ENCODE measurements around the gene MPL.

Gene MPL

GRCh38 chr1:43302201-43302600 is 35.4 kb upstream of the MPL start:
- H3K4me3 Mint-ChIP-seq = no peak overlapping the region
- no peak overlapping the region for H3K27ac Mint-ChIP-seq (ENCODE audit: low read depth)
- no peaks in the 10 kb centered on the region for H3K36me3 Mint-ChIP-seq (ENCODE audit: insufficient read depth)
- DNase-seq (ENCODE audit: low spot score in 2 of 2) (no peak), ATAC-seq (replicated peaks; ENCODE audit: extremely low read depth, poor library complexity, severe bottlenecking) (no peak)
- H3K4me1 Mint-ChIP-seq = no peaks in the 10 kb centered on the region
- peaks cover 35% of the 10 kb centered on the region for H3K27me3 Mint-ChIP-seq
- H3K9me3 Mint-ChIP-seq = no peaks in the 10 kb centered on the region

- Mint-ChIP-seq H3K27ac (ENCODE audit: low read depth) (no peak overlapping the region), H3K4me3 (no peak overlapping the region), H3K4me1 (no peaks in the 10 kb centered on the region), H3K36me3 (ENCODE audit: insufficient read depth) (peaks cover 1% of the 10 kb centered on the region), H3K27me3 (peaks cover 42% of the 10 kb centered on the region), H3K9me3 (no peaks in the 10 kb centered on the region)
- ATAC-seq (replicated peaks; ENCODE audit: extremely low read depth, poor library complexity, severe bottlenecking) = no peak
- DNase-seq (ENCODE audit: low spot score in 2 of 2) = no peak
These were observed 34.7 kb upstream of the MPL start for GRCh38 chr1:43302721-43303470.

GRCh38 chr1:43303471-43304313 is 33.9 kb upstream of the MPL start:
- no peak overlapping the region for H3K4me3 Mint-ChIP-seq

GRCh38 chr1:43304314-43304681 is 33.3 kb upstream of the MPL start:
- H3K9me3 Mint-ChIP-seq = no peaks in the 10 kb centered on the region
- H3K27me3 Mint-ChIP-seq = peaks cover 52% of the 10 kb centered on the region

More at GRCh38 chr1:43303471-43304313, 33.9 kb upstream of the MPL start:
- H3K27me3 Mint-ChIP-seq = peaks cover 50% of the 10 kb centered on the region
- H3K9me3 Mint-ChIP-seq = no peaks in the 10 kb centered on the region
- no peak for ATAC-seq (replicated peaks; ENCODE audit: extremely low read depth, poor library complexity, severe bottlenecking)
- H3K4me1 Mint-ChIP-seq = no peaks in the 10 kb centered on the region
- no peak overlapping the region for H3K27ac Mint-ChIP-seq (ENCODE audit: low read depth)
- DNase-seq (ENCODE audit: low spot score in 2 of 2) = no peak
- peaks cover 3% of the 10 kb centered on the region for H3K36me3 Mint-ChIP-seq (ENCODE audit: insufficient read depth)

GRCh38 chr1:43304771-43305300 is 32.8 kb upstream of the MPL start:
- no peak overlapping the region for H3K27ac Mint-ChIP-seq (ENCODE audit: low read depth)
- no peak overlapping the region for H3K4me3 Mint-ChIP-seq
- no peaks in the 10 kb centered on the region for H3K9me3 Mint-ChIP-seq
- peaks cover 52% of the 10 kb centered on the region for H3K27me3 Mint-ChIP-seq
- DNase-seq (ENCODE audit: low spot score in 2 of 2) (no peak), ATAC-seq (replicated peaks; ENCODE audit: extremely low read depth, poor library complexity, severe bottlenecking) (no peak)
- H3K36me3 Mint-ChIP-seq (ENCODE audit: insufficient read depth) = peaks cover 3% of the 10 kb centered on the region
- no peaks in the 10 kb centered on the region for H3K4me1 Mint-ChIP-seq

More at GRCh38 chr1:43304314-43304681, 33.3 kb upstream of the MPL start:
- DNase-seq (ENCODE audit: low spot score in 2 of 2) = no peak
- peaks cover 3% of the 10 kb centered on the region for H3K36me3 Mint-ChIP-seq (ENCODE audit: insufficient read depth)
- H3K4me3 Mint-ChIP-seq = no peak overlapping the region
- ATAC-seq (replicated peaks; ENCODE audit: extremely low read depth, poor library complexity, severe bottlenecking) = no peak
- H3K4me1 Mint-ChIP-seq = no peaks in the 10 kb centered on the region
- H3K27ac Mint-ChIP-seq (ENCODE audit: low read depth) = no peak overlapping the region

DNA sequence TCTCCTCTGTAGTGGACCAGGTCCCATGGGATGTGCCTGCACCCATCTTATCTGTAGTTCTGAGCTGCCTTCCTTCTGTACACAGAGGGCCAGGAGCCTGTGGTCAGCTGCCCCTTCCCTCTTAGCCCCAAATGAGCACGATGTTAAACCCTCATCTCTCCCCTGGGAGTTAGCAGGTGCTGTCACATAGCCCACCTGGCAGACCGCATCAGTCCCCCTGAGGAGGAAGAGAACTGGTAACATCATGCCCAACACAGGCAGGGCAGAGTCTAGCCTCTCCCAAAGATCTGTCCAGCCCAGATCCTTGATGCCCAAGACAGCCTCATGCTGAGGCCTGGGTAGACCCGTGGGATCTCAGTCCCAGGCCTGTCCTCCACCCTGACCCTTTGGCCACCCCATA is 32.2 kb upstream of the MPL start:
- Mint-ChIP-seq H3K36me3 (ENCODE audit: insufficient read depth) (peaks cover 3% of the 10 kb centered on the region), H3K27me3 (peaks cover 52% of the 10 kb centered on the region), H3K9me3 (no peaks in the 10 kb centered on the region), H3K27ac (ENCODE audit: low read depth) (no peak overlapping the region), H3K4me3 (no peak overlapping the region), H3K4me1 (no peaks in the 10 kb centered on the region)
- ATAC-seq (replicated peaks; ENCODE audit: extremely low read depth, poor library complexity, severe bottlenecking) = no peak
- DNase-seq (ENCODE audit: low spot score in 2 of 2) = no peak

GRCh38 chr1:43305926-43306687 is 31.5 kb upstream of the MPL start:
- Mint-ChIP-seq H3K4me3 (no peak overlapping the region), H3K27me3 (peaks cover 52% of the 10 kb centered on the region), H3K9me3 (no peaks in the 10 kb centered on the region), H3K4me1 (no peaks in the 10 kb centered on the region), H3K27ac (ENCODE audit: low read depth) (no peak overlapping the region), H3K36me3 (ENCODE audit: insufficient read depth) (peaks cover 3% of the 10 kb centered on the region)
- no peak for DNase-seq (ENCODE audit: low spot score in 2 of 2)
- no peak for ATAC-seq (replicated peaks; ENCODE audit: extremely low read depth, poor library complexity, severe bottlenecking)

DNA sequence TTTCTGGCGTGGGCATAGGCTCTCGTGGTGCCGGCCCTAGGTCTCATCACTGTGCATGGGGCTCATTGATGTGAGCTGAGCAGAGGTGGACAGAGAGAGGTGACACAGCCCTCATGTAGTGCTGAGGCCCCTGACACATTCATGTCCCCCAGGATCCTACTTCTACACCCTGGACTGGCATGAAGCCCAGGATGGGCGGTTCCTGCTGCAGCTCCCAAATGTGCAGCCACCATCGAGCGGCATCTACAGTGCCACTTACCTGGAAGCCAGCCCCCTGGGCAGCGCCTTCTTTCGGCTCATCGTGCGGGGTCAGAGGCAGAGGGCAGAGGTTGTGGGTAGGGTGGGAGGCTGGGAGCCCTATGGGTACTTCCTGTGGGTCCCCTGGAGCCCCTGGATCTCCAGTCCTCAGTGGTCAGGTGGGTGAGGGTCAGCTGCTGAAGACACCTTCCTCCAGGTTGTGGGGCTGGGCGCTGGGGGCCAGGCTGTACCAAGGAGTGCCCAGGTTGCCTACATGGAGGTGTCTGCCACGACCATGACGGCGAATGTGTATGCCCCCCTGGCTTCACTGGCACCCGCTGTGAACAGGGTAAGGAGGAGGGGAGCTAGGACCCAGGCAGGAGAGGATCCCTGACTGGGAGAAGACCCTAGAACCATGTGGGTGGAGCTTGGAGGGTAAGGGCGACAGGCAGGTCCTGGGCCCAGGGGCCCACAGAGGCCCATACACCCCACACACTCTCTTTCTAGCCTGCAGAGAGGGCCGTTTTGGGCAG is 30.7 kb upstream of the MPL start:
- DNase-seq (ENCODE audit: low spot score in 2 of 2) = no peak
- H3K27ac Mint-ChIP-seq (ENCODE audit: low read depth) = no peak overlapping the region
- no peaks in the 10 kb centered on the region for H3K4me1 Mint-ChIP-seq
- no peak for ATAC-seq (replicated peaks; ENCODE audit: extremely low read depth, poor library complexity, severe bottlenecking)
- H3K36me3 Mint-ChIP-seq (ENCODE audit: insufficient read depth) = peaks cover 3% of the 10 kb centered on the region
- H3K9me3 Mint-ChIP-seq = no peaks in the 10 kb centered on the region
- peaks cover 50% of the 10 kb centered on the region for H3K27me3 Mint-ChIP-seq
- no peak overlapping the region for H3K4me3 Mint-ChIP-seq

GRCh38 chr1:43307458-43308158 is 30.0 kb upstream of the MPL start:
- Mint-ChIP-seq H3K4me3 (no peak overlapping the region), H3K36me3 (ENCODE audit: insufficient read depth) (peaks cover 3% of the 10 kb centered on the region), H3K4me1 (no peaks in the 10 kb centered on the region), H3K27me3 (peaks cover 43% of the 10 kb centered on the region), H3K9me3 (no peaks in the 10 kb centered on the region), H3K27ac (ENCODE audit: low read depth) (no peak overlapping the region)
- ATAC-seq (replicated peaks; ENCODE audit: extremely low read depth, poor library complexity, severe bottlenecking) (no peak), DNase-seq (ENCODE audit: low spot score in 2 of 2) (no peak)

DNA sequence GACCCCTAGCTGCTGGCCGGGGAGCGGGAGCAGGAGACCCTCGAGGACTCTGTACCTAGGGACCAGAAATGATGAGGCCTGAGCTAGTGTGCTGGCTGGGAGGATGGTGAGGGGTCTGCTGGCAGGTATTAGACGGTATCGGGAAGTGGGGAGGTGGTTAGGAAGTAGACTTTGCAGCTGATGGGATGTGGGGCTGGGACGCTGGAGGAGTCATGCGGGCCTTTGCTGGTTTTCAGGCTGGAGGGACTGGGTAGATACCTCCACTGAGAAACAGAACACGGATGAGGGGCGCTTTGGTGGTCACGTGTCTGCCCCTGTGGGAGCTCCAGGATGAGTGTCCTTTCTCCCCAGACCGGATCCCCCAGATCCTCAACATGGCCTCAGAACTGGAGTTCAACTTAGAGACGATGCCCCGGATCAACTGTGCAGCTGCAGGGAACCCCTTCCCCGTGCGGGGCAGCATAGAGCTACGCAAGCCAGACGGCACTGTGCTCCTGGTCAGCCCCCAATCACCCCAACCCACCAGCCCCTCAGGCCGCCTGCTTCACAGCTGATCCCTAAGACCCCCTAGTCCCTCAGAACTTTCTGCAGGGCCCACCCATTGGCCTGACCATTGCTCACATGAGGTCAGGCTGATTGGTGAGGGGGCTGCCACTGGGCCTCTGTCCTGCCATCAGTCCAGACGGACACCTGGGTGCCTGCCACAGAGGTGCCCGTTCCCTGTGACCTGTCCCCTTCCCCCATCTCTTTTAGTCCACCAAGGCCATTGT is 28.8 kb upstream of the MPL start:
- H3K36me3 Mint-ChIP-seq (ENCODE audit: insufficient read depth) = peaks cover 3% of the 10 kb centered on the region
- H3K9me3 Mint-ChIP-seq = no peaks in the 10 kb centered on the region

GRCh38 chr1:43309405-43310025 is 28.1 kb upstream of the MPL start:
- no peak for DNase-seq (ENCODE audit: low spot score in 2 of 2)
- Mint-ChIP-seq H3K4me1 (no peaks in the 10 kb centered on the region), H3K4me3 (no peak overlapping the region), H3K27ac (ENCODE audit: low read depth) (no peak overlapping the region), H3K27me3 (peaks cover 34% of the 10 kb centered on the region), H3K36me3 (ENCODE audit: insufficient read depth) (peaks cover 3% of the 10 kb centered on the region), H3K9me3 (no peaks in the 10 kb centered on the region)
- ATAC-seq (replicated peaks; ENCODE audit: extremely low read depth, poor library complexity, severe bottlenecking) = no peak

More for the DNA sequence above, 28.8 kb upstream of the MPL start:
- Mint-ChIP-seq H3K4me3 (no peak overlapping the region), H3K4me1 (no peaks in the 10 kb centered on the region), H3K27me3 (peaks cover 41% of the 10 kb centered on the region), H3K27ac (ENCODE audit: low read depth) (no peak overlapping the region)
- ATAC-seq (replicated peaks; ENCODE audit: extremely low read depth, poor library complexity, severe bottlenecking) (no peak), DNase-seq (ENCODE audit: low spot score in 2 of 2) (no peak)
